HCT116 (cell line): Measurements from ENCODE around the gene MYH15. TPM values are rescaled to one million over a fixed set of nuclear protein-coding genes. Genes with fewer than 3 reads are reported as not detected.

Source experiments
- ATAC-seq: fragments of 200-7000 bp; cut with Tn5 transposase; 2 replicates; pipeline ENCODE4 v1.9.1; 2020; ENCODE audit warnings: mild to moderate bottlenecking, moderate library complexity
- BruUV-seq: library from RNA; stranded (reverse); fragments of 400-500 nt; replicated peaks from 2 replicates; lab custom pipeline; 2021; lab: Mats Ljungman, UMichigan
- CTCF ChIA-PET: fragments of 300-600 bp; sonication (Branson Sonifier 250); formaldehyde crosslinking; loops from one replicate; lab custom pipeline; 2021; ENCODE audit warnings: antibody characterized with exemption; lab: Charles Lee
- POLR2A ChIA-PET: fragments of 300-600, 350-600 bp; sonication (Branson Sonifier 250); formaldehyde crosslinking; loops from one replicate; lab custom pipeline; 2021; ENCODE audit warnings: antibody characterized with exemption; lab: Charles Lee
- RAD21 ChIA-PET, 2 experiments: fragments of 300-600 bp; sonication (Branson Sonifier 250); formaldehyde crosslinking; loops; one replicate each; lab custom pipeline; 2023; ENCODE audit warnings: low total read pairs in 2 of 2; ENCODE audit not compliant: uncharacterized antibody in 2 of 2, unreplicated experiment in 2 of 2, low non-redundant PET in 1 of 2; lab: Charles Lee
- DNase-seq: peaks from one replicate; pipeline ENCODE4 v3.0.0-alpha.2; 2010; ENCODE audit warnings: low read depth, low spot score
- H2AFZ ChIP-seq: fragments of 200-600 bp; shearing (Covaris generic), sonication (generic); 2 replicates; pipeline ENCODE4 v1.6.1; 2017; ENCODE audit warnings: low read depth, mixed run types, mixed read lengths, antibody characterized with exemption, low read length; ENCODE audit not compliant: poor library complexity, severe bottlenecking
- H3K27ac ChIP-seq: 2 replicates; pipeline ENCODE4 v1.5.1; 2012; ENCODE audit warnings: low read depth, low read length
- H3K27me3 ChIP-seq: fragments of 200-600 bp; sonication (generic); 2 replicates; pipeline ENCODE4 v1.6.1; 2016; ENCODE audit warnings: mixed run types, low read length, mixed read lengths; ENCODE audit not compliant: insufficient read depth
- H3K36me3 ChIP-seq, 2 experiments: fragments of 200-500 bp in 1 of 2; fragments of 200-600 bp in 1 of 2; sonication (Bioruptor generic) in 1 of 2; sonication (generic) in 1 of 2; 2 replicates each; pipeline versions ENCODE4 v1.5.1 to v1.6.1; 2014 to 2016; ENCODE audit warnings: low read length in 2 of 2, inconsistent platforms in 1 of 2, mixed read lengths in 1 of 2, mixed run types in 1 of 2; ENCODE audit not compliant: insufficient read depth in 2 of 2, control insufficient read depth in 1 of 2
- H3K4me1 ChIP-seq, 2 experiments: fragments of 200-600 bp in 1 of 2; sonication (generic) in 1 of 2; 2 replicates each; pipeline versions ENCODE4 v1.5.1 to v1.6.1; 2012 to 2017; ENCODE audit warnings: low read length in 2 of 2, inconsistent platforms in 1 of 2, mild to moderate bottlenecking in 1 of 2, mixed read lengths in 1 of 2, mixed run types in 1 of 2, moderate library complexity in 1 of 2; ENCODE audit not compliant: insufficient read depth in 2 of 2, control insufficient read depth in 1 of 2
- H3K4me2 ChIP-seq: fragments of 200-600 bp; sonication (generic); 2 replicates; pipeline ENCODE4 v1.6.1; 2017; ENCODE audit warnings: mixed run types, low read length, mixed read lengths
- H3K4me3 ChIP-seq, 2 experiments: fragments of 200-600 bp in 1 of 2; sonication (generic) in 1 of 2; replicated peaks in 1 of 2; 2 replicates each; pipeline ENCODE4 v1.5.1; 2011 to 2016; ENCODE audit warnings: low read length in 2 of 2, control low read depth in 1 of 2, low read depth in 1 of 2, mild to moderate bottlenecking in 1 of 2, mixed read lengths in 1 of 2, mixed run types in 1 of 2
- H3K79me2 ChIP-seq: fragments of 200-600 bp; sonication (generic); 2 replicates; pipeline ENCODE4 v1.6.1; 2017; ENCODE audit warnings: mild to moderate bottlenecking, mixed run types, low read length, moderate library complexity, mixed read lengths; ENCODE audit not compliant: insufficient read depth
- H3K9ac ChIP-seq: fragments of 200-600 bp; sonication (generic); 2 replicates; pipeline ENCODE4 v1.6.1; 2016; ENCODE audit warnings: low read length, mixed read lengths
- H3K9me2 ChIP-seq: fragments of 200-600 bp; sonication (generic), shearing (Covaris generic); 2 replicates; pipeline ENCODE4 v1.6.1; 2017; ENCODE audit warnings: mixed run types, mild to moderate bottlenecking, moderate library complexity; ENCODE audit not compliant: insufficient read depth
- H3K9me3 ChIP-seq, 2 experiments: fragments of 200-500 bp in 1 of 2; fragments of 200-600 bp in 1 of 2; sonication (Bioruptor generic) in 1 of 2; sonication (generic) in 1 of 2; 2 replicates each; pipeline ENCODE4 v1.6.1; 2014 to 2017; ENCODE audit warnings: low read length in 2 of 2, mixed read lengths in 2 of 2, inconsistent platforms in 1 of 2, low read depth in 1 of 2, mild to moderate bottlenecking in 1 of 2, mixed run types in 1 of 2, moderate library complexity in 1 of 2; ENCODE audit not compliant: control insufficient read depth in 1 of 2, insufficient read depth in 1 of 2
- H4K20me1 ChIP-seq: fragments of 200-600 bp; sonication (generic), shearing (Covaris generic); 2 replicates; pipeline ENCODE4 v1.6.1; 2017; ENCODE audit warnings: mixed run types, mild to moderate bottlenecking, moderate library complexity; ENCODE audit not compliant: insufficient read depth
- CEBPB ChIP-seq: IDR thresholded peaks from 2 replicates; pipeline ENCODE4 v1.6.1; 2012; ENCODE audit warnings: low read depth
- EGR1 ChIP-seq: IDR thresholded peaks from 2 replicates; pipeline ENCODE4 v1.6.1; 2012; ENCODE audit warnings: low read depth
- EZH2 ChIP-seq: fragments of 200-600 bp; sonication (generic); IDR thresholded peaks from 2 replicates; pipeline ENCODE4 v1.6.1; 2017; ENCODE audit warnings: antibody characterized with exemption, mixed run types
- EZH2phosphoT487 ChIP-seq: fragments of 200-600 bp; IDR thresholded peaks from 2 replicates; pipeline ENCODE4 v1.6.1; 2018; ENCODE audit warnings: antibody characterized with exemption, borderline replicate concordance
- FOSL1 ChIP-seq: IDR thresholded peaks from 2 replicates; pipeline ENCODE4 v1.6.1; 2012; ENCODE audit warnings: low read depth
- JUND ChIP-seq: IDR thresholded peaks from 2 replicates; pipeline ENCODE4 v1.6.1; 2012
- POLR2A ChIP-seq: IDR thresholded peaks from 2 replicates; pipeline ENCODE4 v1.7.0; 2011; ENCODE audit warnings: borderline replicate concordance; ENCODE audit not compliant: insufficient read depth, insufficient read length; ENCODE audit errors: extremely low read depth
- SIN3A ChIP-seq: IDR thresholded peaks from 2 replicates; pipeline ENCODE4 v1.6.1; 2012; ENCODE audit warnings: low read depth
- SP1 ChIP-seq: IDR thresholded peaks from 2 replicates; pipeline ENCODE4 v1.6.1; 2012; ENCODE audit warnings: low read depth
- SRF ChIP-seq: IDR thresholded peaks from 2 replicates; pipeline ENCODE4 v1.6.1; 2012; ENCODE audit warnings: low read depth
- YY1 ChIP-seq: IDR thresholded peaks from 2 replicates; pipeline ENCODE4 v1.6.1; 2011; ENCODE audit warnings: low read length, low read depth, moderate library complexity, mild to moderate bottlenecking; ENCODE audit not compliant: insufficient replicate concordance; ENCODE audit errors: extremely low read depth
- ZFX ChIP-seq: fragments of 450-650 bp; IDR thresholded peaks from 2 replicates; pipeline ENCODE4 v1.6.1; 2017
- ZNF274 ChIP-seq: fragments of 200-500 bp; sonication (Bioruptor generic); IDR thresholded peaks from 2 replicates; pipeline ENCODE4 v1.6.1; 2014; ENCODE audit warnings: mild to moderate bottlenecking, low read depth, low read length, inconsistent platforms
- intact Hi-C: fragments of 100-400 bp; cut with micrococcal nuclease; formaldehyde crosslinking; loops from 2 replicates; pipeline ENCODE4 v1.10.0; 2022
- total RNA-seq: library from RNA; stranded (reverse); gene quantifications from one replicate; pipeline ENCODE4 v1.2.1, GENCODE V29; 2021; ENCODE audit not compliant: unreplicated experiment
- TF ChIP-seq, protein P1 (sequence below): IDR thresholded peaks from 2 replicates; pipeline ENCODE4 v1.6.1; 2012; ENCODE audit warnings: low read depth
- TF ChIP-seq, protein P2 (sequence below): IDR thresholded peaks from 2 replicates; pipeline ENCODE4 v1.6.1; 2011; ENCODE audit warnings: mild to moderate bottlenecking, low read length, moderate library complexity; ENCODE audit not compliant: insufficient replicate concordance; ENCODE audit errors: extremely low read depth

The MYH15 gene
- total RNA-seq, 1 experiment from 2014 or later, result 11.2 TPM

DNA sequence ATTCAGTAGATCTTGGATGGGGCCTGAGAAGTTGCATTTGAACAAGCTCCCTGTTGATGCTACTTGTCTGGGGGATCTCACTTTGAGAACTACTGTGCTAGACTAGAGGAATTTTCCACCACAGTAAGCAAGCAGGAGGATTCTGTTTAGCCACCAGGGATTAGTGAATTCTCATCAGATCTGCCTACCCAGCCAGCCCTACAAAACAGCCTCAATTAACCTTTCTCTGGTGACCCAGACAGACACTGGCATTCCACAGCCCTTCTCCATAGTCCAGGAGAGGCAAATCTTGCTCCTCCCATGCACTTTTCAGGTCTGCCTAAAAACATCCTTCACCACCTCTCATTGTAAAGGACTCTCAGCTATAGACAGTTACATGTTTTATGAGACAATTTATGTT, 16.7 kb upstream of the MYH15 start:
- Histone ChIP-seq H2AFZ (no peak overlapping the region), H3K4me1 (no peaks in the 10 kb centered on the region), H4K20me1 (no peaks in the 10 kb centered on the region), H3K27me3 (no peaks in the 10 kb centered on the region)
- no peak for DNase-seq
- intact Hi-C loops, result no loop called here
- TF ChIP-seq EZH2phosphoT487 (no peak), SRF (no peak), CEBPB (no peak), ZNF274 (no peak), POLR2A (no peak), YY1 (no peak), JUND (no peak), EGR1 (no peak), FOSL1 (no peak), ZFX (no peak), SP1 (no peak), EZH2 (no peak), SIN3A (no peak)
- TF ChIP-seq, protein P1, sequence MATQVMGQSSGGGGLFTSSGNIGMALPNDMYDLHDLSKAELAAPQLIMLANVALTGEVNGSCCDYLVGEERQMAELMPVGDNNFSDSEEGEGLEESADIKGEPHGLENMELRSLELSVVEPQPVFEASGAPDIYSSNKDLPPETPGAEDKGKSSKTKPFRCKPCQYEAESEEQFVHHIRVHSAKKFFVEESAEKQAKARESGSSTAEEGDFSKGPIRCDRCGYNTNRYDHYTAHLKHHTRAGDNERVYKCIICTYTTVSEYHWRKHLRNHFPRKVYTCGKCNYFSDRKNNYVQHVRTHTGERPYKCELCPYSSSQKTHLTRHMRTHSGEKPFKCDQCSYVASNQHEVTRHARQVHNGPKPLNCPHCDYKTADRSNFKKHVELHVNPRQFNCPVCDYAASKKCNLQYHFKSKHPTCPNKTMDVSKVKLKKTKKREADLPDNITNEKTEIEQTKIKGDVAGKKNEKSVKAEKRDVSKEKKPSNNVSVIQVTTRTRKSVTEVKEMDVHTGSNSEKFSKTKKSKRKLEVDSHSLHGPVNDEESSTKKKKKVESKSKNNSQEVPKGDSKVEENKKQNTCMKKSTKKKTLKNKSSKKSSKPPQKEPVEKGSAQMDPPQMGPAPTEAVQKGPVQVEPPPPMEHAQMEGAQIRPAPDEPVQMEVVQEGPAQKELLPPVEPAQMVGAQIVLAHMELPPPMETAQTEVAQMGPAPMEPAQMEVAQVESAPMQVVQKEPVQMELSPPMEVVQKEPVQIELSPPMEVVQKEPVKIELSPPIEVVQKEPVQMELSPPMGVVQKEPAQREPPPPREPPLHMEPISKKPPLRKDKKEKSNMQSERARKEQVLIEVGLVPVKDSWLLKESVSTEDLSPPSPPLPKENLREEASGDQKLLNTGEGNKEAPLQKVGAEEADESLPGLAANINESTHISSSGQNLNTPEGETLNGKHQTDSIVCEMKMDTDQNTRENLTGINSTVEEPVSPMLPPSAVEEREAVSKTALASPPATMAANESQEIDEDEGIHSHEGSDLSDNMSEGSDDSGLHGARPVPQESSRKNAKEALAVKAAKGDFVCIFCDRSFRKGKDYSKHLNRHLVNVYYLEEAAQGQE, result no peak
- TF ChIP-seq, protein P2, sequence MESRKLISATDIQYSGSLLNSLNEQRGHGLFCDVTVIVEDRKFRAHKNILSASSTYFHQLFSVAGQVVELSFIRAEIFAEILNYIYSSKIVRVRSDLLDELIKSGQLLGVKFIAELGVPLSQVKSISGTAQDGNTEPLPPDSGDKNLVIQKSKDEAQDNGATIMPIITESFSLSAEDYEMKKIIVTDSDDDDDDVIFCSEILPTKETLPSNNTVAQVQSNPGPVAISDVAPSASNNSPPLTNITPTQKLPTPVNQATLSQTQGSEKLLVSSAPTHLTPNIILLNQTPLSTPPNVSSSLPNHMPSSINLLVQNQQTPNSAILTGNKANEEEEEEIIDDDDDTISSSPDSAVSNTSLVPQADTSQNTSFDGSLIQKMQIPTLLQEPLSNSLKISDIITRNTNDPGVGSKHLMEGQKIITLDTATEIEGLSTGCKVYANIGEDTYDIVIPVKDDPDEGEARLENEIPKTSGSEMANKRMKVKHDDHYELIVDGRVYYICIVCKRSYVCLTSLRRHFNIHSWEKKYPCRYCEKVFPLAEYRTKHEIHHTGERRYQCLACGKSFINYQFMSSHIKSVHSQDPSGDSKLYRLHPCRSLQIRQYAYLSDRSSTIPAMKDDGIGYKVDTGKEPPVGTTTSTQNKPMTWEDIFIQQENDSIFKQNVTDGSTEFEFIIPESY, result no peak
- TF ChIP-seq, all 23 proteins: peak for 0
- ATAC-seq, result no peak
- no TSS peak for BruUV-seq
- Histone ChIP-seq H3K9me2 (no peaks in the 10 kb centered on the region), H3K27ac (no peak overlapping the region), H3K4me2 (no peak overlapping the region), H3K4me3 (no peak overlapping the region), H3K36me3 (no peaks in the 10 kb centered on the region), H3K79me2 (no peaks in the 10 kb centered on the region), H3K9ac (no peak overlapping the region), H3K9me3 (no peaks in the 10 kb centered on the region)
- CTCF ChIA-PET, result no interaction called here
- RAD21 ChIA-PET, result no interaction called here
- POLR2A ChIA-PET, result no interaction called here
